Measurements from ENCODE around the gene CLRN2. TPM values are rescaled to one million over a fixed set of nuclear protein-coding genes. Genes with fewer than 3 reads are reported as not detected.

Gene CLRN2
- total and polyA plus RNA-seq, 10 of the 15 experiments (the other 5 are each of a cell fraction or from before 2014, with no cell fraction given), result not detected

DNA sequence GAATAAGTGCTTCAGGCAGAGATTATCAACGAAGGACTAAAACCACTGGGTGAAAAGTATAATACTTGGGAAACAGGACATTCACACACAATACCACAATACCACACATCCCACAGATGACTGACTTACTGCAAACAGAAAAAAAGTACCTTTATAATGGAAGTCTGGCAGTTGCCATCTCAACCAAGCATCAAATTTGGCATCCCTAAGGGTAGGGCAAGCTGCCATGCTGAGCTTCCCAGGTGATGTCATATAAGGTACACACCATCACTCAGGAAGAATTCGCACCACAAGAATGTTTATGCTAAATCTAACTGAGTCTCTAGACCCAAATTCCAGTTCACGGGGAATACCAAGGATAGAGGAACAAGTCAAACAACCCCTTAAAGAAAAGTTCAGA is 12.2 kb upstream of the CLRN2 start:
- BruUV-seq (replicated peaks), result no TSS peak
- ATAC-seq (no peak), FAIRE-seq (no peak), DNase-seq (ENCODE audit: low read depth, low spot score) (no peak)
- in situ Hi-C loops (cut with MboI) (no loop called here), intact Hi-C loops (cut with micrococcal nuclease; ENCODE audit: unreplicated experiment) (no loop called here)
- Histone ChIP-seq H3K9me3 (replicated peaks; ENCODE audit: control insufficient read depth, insufficient read depth, low read length) (no peaks in the 10 kb centered on the region), H3K4me2 (ENCODE audit: control insufficient read depth, insufficient read depth) (no peak overlapping the region), H4K20me1 (ENCODE audit: control insufficient read depth, insufficient read depth) (no peaks in the 10 kb centered on the region), H3K9ac (ENCODE audit: control insufficient read depth, insufficient read depth, low read length) (no peak overlapping the region), H3K79me2 (ENCODE audit: control insufficient read depth, insufficient read depth, low read length) (no peaks in the 10 kb centered on the region), H3K4me1 (ENCODE audit: control insufficient read depth, insufficient read depth, low read length) (no peaks in the 10 kb centered on the region), H3K27ac (ENCODE audit: control insufficient read depth, insufficient read depth) (no peak overlapping the region), H2AFZ (ENCODE audit: control insufficient read depth, low read depth, low read length) (no peak overlapping the region), H3K4me3 (no peak overlapping the region), H3K27me3 (replicated peaks in 1 of 2; ENCODE audit: control insufficient read depth in 2 of 2, insufficient read depth in 2 of 2, low read length in 1 of 2) (no peaks in the 10 kb centered on the region), H3K36me3 (ENCODE audit: control insufficient read depth in 2 of 2, insufficient read depth in 2 of 2, low read length in 1 of 2) (peaks cover 0 to 5% of the 10 kb centered on the region in 2 experiments; a peak in 1 of 4 replicates)
- 65% methylated on average over 3 of the region's 3 CpGs for WGBS (ENCODE audit: insufficient coverage, insufficient replicate concordance, low lambda C conversion rate, missing lambda C conversion rate)
- ChIA-PET RAD21 (ENCODE audit: unreplicated experiment) (no interaction called here), POLR2A (no interaction called here), SMC1A (ENCODE audit: uncharacterized antibody, unreplicated experiment) (no interaction called here), CTCF (no interaction called here)
- TF ChIP-seq NRF1 (conservative IDR thresholded peaks at IDR 0.05; ENCODE audit: low read depth, low read length) (no peak), SMAD5 (IDR thresholded peaks at IDR 0.05; ENCODE audit: low read depth) (no peak), DPF2 (IDR thresholded peaks at IDR 0.05) (no peak), NFYA (IDR thresholded peaks at IDR 0.05; ENCODE audit: borderline replicate concordance, low read depth, low read length) (no peak), TAF1 (IDR thresholded peaks at IDR 0.05; ENCODE audit: borderline replicate concordance, low read depth, low read length) (no peak), BACH1 (IDR thresholded peaks at IDR 0.05; ENCODE audit: borderline replicate concordance) (no peak), MXI1 (IDR thresholded peaks at IDR 0.05; ENCODE audit: low read depth, low read length) (no peak)
- TF ChIP-seq, protein P1, sequence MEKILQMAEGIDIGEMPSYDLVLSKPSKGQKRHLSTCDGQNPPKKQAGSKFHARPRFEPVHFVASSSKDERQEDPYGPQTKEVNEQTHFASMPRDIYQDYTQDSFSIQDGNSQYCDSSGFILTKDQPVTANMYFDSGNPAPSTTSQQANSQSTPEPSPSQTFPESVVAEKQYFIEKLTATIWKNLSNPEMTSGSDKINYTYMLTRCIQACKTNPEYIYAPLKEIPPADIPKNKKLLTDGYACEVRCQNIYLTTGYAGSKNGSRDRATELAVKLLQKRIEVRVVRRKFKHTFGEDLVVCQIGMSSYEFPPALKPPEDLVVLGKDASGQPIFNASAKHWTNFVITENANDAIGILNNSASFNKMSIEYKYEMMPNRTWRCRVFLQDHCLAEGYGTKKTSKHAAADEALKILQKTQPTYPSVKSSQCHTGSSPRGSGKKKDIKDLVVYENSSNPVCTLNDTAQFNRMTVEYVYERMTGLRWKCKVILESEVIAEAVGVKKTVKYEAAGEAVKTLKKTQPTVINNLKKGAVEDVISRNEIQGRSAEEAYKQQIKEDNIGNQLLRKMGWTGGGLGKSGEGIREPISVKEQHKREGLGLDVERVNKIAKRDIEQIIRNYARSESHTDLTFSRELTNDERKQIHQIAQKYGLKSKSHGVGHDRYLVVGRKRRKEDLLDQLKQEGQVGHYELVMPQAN (conservative IDR thresholded peaks at IDR 0.05), result no peak

All from GM12878 (cell line).